AG04449 (cell line): ENCODE data around the gene RAB12.
"Not testable (repeated sequence)": the region's sequence is repeated elsewhere in the genome, so short reads cannot be mapped to it uniquely, and the experiment has no call there.

Experiments used
- CTCF ChIA-PET: fragments of 350-600 bp; formaldehyde crosslinking; extraction: SDS; loops from one replicate; lab custom pipeline; 2021; ENCODE audit warnings: antibody characterized with exemption; lab: Yijun Ruan, JAX
- POLR2A ChIA-PET: fragments of 400-600, 350-600 bp; formaldehyde crosslinking; extraction: SDS; loops from one replicate; lab custom pipeline; 2020; ENCODE audit warnings: antibody characterized with exemption, inconsistent platforms; lab: Yijun Ruan, JAX
- DNase-seq: peaks from one replicate; pipeline ENCODE4 v3.0.0-alpha.2; 2010; ENCODE audit warnings: low read depth, low spot score
- H3K4me3 ChIP-seq: 2 replicates; pipeline ENCODE4 v1.5.1; 2011; ENCODE audit warnings: low read depth, mild to moderate bottlenecking, control low read depth, low read length
- TF ChIP-seq, protein P1 (sequence below): IDR thresholded peaks from one replicate; pipeline ENCODE4 v1.5.1; 2011; ENCODE audit warnings: mild to moderate bottlenecking, moderate library complexity, low read length, control low read depth, inconsistent platforms; ENCODE audit not compliant: insufficient read depth; ENCODE audit errors: missing control alignments

RAB12 gene

DNA sequence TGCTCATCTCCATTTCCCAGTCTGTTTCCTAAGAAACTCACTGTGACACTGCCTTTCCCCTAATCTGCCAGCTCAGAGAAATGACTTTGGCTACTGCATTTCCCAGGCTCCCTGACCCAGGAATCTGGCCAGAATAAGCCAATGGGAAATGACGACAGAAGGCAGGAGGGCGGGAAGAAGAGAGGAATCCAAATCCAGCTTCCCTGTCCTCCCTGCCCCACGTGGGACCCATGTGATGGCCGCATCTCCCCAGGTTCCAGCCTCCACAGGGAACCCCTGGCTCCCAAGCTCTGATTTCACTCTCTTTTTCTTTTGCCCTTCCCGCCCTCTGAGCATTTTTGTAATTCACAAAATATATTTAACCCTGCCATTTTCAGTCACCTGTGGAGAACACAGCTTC lies 37.8 kb upstream of the RAB12 start:
- H3K4me3 ChIP-seq: no peak overlapping the region
- ChIA-PET CTCF (no interaction called here), POLR2A (no interaction called here)
- no peak for DNase-seq
- TF ChIP-seq, protein P1, sequence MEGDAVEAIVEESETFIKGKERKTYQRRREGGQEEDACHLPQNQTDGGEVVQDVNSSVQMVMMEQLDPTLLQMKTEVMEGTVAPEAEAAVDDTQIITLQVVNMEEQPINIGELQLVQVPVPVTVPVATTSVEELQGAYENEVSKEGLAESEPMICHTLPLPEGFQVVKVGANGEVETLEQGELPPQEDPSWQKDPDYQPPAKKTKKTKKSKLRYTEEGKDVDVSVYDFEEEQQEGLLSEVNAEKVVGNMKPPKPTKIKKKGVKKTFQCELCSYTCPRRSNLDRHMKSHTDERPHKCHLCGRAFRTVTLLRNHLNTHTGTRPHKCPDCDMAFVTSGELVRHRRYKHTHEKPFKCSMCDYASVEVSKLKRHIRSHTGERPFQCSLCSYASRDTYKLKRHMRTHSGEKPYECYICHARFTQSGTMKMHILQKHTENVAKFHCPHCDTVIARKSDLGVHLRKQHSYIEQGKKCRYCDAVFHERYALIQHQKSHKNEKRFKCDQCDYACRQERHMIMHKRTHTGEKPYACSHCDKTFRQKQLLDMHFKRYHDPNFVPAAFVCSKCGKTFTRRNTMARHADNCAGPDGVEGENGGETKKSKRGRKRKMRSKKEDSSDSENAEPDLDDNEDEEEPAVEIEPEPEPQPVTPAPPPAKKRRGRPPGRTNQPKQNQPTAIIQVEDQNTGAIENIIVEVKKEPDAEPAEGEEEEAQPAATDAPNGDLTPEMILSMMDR: no peak

GRCh38 chr18:8573766-8574165 lies 35.5 kb upstream of the RAB12 start:
- DNase-seq, H3K4me3 ChIP-seq, POLR2A ChIA-PET, CTCF ChIA-PET: not testable (repeated sequence)

GRCh38 chr18:8584798-8585197 lies 24.4 kb upstream of the RAB12 start:
- TF ChIP-seq, protein P1: no peak
- ChIA-PET CTCF (no interaction called here), POLR2A (no interaction called here)
- H3K4me3 ChIP-seq: no peak overlapping the region
- DNase-seq: no peak

GRCh38 chr18:8586941-8587340 lies 22.3 kb upstream of the RAB12 start:
- DNase-seq: no peak
- TF ChIP-seq, protein P1: no peak
- H3K4me3 ChIP-seq: no peak overlapping the region
- ChIA-PET POLR2A (no interaction called here), CTCF (interaction anchor here (0.5 kb wide), 1 partner anchor 392 kb away, joined by 3 read pairs; no protein-coding TSS in a partner anchor)

DNA sequence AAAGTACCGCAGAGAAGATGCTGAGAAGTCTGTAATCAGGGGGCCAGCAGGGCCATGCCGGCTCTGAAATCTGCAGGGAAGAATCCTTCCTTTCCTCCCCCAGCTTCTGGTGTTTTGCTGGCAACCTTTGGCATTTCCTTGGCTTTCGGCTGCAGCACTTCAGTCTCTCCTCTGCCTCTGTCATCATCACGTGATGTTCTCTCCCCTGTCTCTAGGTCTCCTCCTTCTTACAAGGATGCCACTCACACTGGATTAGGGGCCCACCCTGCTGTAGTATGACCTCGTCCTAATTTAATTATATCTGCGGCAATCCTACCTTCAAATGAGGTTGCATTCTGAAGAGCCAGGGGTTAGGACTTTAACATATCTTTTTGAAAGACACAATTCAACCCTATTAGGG lies 13.8 kb upstream of the RAB12 start:
- CTCF ChIA-PET: interaction anchor here (2.5 kb wide), 1 partner anchor 13 kb away, joined by 6 read pairs; the partner anchor contains the start of gene RAB12
- POLR2A ChIA-PET: no interaction called here
- H3K4me3 ChIP-seq: no peak overlapping the region
- TF ChIP-seq, protein P1: no peak
- no peak for DNase-seq

GRCh38 chr18:8601277-8602032 lies 7.8 kb upstream of the RAB12 start:
- POLR2A ChIA-PET: no interaction called here
- no peak for DNase-seq
- no peak overlapping the region for H3K4me3 ChIP-seq
- CTCF ChIA-PET: interaction anchor here (3.2 kb wide), 1 partner anchor 8 kb away, joined by 25 read pairs; the partner anchor contains the start of gene RAB12
- TF ChIP-seq, protein P1: no peak
